NCI-H2196 (cell line): ENCODE data around the gene S100PBP.
"Not testable (repeated sequence)": the region's sequence is repeated elsewhere in the genome, so short reads cannot be mapped to it uniquely, and the experiment has no call there.

Source experiments
- DNase-seq: peaks from one replicate; lab custom pipeline; 2025; ENCODE audit not compliant: unreplicated experiment; lab: John Stamatoyannopoulos, UW

The S100PBP gene

GRCh38 chr1:32898958-32899357, 81.5 kb downstream of the S100PBP start:
- DNase-seq, result no peak

- DNase-seq, result no peak
Measured at GRCh38 chr1:32899586-32900296, 82.3 kb downstream of the S100PBP start.

DNA sequence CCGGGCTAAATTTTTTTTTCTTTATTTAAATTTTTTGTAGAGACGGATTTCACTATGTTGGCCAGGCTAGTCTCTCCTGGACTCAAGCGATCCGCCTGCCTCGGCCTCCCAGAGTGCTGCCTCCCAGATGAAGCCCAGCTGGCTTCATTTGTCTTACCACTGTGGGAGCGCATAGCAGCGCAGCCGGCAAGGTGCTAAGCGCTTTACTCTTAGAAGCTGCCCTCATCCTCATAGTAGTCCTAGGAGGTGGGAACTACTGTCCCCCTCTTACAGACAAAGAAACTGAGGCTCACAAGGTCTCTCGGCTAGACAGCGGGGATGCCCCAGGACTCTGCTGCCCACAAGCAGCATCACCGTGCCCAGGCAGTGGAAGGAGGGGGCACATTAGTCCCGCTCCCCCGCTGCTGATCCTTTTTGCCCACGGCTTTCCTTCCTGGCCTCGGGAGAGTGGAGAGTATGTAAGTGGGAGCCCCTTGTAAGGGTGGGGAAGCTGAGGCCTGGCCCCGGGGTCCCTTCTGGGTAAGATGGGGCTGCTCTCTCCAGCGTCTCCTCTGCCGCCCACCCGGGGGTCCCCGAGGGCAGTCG, 83.0 kb downstream of the S100PBP start:
- no peak for DNase-seq

DNA sequence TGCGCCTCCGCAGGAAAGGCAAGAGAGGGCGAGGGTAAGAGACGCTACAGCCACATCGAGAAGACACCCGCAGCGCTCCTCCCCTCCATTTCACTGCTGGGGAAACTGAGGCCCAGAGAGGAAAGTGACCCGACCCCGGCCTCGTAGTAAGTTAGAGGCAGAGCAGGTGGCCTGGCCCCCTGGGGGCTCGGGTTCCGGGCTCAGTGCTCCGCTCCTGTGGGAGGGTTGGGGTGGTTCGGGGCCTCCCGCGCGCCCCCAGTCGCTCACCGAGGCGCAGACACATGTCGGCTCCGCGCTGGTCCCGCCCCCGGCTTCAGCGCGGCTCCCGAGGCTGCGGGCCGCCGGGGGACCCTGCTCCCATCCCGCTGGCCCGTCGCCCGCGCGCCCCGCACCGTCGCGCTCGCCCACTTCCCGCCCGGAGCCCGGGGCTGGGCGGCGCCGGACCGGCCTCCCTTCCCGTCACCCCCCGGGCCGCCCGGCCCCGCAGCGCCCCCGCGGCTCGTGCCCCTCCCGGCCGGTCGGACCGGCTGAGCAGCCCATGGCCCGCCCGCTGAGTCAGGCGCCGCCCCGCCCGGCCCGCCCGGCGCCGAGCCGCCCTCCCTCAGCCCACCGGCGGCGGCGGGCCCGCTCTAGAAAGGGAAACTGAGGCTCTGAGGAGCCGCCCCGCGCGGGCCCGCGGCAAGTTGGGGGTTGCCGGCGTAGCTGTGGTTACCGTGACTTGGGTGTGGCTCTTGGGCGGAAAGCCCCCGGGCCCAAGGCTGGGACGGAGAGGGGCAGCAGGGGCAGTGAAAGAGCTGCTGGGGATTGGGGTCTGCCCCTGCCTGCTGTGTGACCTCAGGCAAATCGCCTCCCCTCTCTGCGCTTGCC, 83.7 kb downstream of the S100PBP start, which contains the start of gene TMEM54:
TSS of gene TMEM54 (minus strand) at position 434 of the 867 bp plus-strand sequence. CDS start at position 283, 151 bp downstream.
- peak; percentile 53 for DNase-seq

DNA sequence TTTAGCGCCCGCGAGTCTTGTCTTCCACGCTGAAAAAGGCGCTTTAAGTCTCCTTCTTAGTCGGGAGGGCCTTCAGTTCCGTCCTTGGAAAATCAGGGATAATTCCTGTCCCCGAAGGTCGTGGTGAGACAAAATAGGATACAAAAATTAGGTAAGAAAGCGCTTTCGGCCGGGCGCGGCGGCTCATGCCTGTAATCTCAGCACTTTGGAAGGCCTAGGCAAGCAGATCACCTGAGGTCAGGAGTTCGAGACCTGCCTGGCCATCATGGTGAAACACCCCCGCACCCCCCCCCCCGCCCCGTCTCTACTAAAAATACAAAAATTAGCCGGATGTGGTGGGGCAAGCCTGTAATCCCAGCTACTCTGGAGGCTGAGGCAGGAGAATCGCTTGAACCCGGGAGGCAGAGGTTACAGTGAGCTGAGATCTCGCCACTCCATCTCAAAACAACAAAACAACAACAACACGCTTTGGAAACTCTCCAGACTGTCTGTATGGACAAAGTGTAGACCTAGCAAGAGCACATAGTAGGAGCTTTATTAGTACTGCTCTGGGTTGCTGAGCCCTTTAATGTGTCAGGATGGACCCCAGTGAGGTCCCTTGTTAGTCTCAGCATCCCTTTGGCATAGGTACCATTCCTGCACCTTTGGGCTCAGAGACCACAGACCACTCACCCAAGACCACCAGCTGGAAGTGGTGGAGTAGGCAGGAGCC, 84.5 kb downstream of the S100PBP start:
- DNase-seq, result no peak

GRCh38 chr1:32902535-32902920, 85.1 kb downstream of the S100PBP start:
- DNase-seq, result no peak

DNA sequence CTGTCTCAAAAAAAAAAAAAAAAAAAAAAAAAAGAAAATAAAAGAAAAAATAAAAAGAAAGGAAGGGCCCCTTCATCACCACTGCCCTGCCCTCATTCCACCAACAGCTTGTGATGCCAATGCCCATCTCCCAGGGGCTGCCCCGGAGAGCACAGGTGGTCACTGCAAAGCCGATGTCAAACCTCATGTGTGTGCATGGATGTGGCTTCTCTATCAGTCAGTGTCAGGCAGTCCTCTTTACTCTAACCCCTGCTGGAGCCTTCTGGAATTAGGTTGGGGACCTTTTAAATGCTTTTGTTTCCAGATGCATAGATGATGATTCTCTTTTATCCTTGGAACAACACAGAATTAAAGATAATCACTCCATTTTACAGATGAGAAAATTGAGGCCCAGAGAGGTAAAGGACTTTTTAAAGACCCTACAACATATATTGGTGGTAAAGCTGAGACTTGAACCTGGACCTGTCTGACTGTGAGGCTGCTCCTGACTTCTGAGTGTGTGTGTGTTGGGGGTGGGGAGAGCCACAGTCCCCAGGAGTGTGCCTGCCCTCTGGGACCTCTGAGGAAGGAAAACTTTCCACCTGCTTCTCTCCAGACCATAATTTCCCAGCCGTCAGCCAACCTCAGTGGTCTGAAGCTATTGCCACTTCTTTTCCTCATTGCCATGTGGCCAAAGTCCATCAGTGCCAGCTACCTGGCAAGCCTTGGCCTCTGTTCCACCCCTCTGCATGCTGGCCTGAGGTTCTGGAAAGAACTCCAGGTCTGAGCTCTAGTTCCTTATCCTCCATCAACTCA, 86.7 kb downstream of the S100PBP start:
- DNase-seq, result no peak

DNA sequence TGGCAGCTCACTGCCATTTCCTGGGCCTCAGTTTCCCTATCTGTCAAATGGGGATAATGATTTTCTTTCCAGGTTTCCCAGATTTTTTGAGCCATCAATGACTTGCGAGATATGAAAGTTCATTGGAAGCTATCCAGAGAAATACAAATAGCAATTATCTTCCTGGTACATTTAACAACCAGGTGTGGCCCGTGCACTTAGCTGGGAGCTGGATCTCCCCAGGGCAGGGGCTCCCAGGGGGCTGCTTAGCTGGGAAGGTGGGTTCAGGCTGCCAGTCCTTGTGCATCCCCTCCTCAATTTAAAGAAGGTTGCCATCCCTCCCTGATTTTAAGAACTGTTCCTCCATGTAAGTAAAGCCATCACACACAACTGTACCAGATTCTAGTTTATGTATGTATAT, 87.3 kb downstream of the S100PBP start:
- no peak for DNase-seq

GRCh38 chr1:32905588-32905987, 88.1 kb downstream of the S100PBP start:
- DNase-seq, result not testable (repeated sequence)

DNA sequence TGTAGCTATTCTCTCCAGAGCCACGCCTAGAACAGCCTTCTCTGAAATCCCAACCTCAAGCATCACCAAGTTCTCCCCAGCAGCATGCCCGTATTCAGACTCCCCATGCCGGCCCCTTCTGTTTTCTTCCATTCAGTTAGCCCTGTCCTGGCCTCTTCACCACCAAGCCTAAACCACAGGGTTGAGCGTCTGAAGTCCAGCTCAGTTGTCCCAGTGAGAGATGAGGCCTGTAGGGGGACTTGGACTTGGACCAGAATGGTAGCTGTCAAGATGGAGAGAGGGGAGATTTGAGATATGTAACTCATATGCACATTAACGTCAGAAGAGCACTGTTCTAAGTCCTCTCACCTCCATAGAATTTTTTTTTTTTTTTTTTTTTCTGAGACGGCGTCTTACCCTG, 89.2 kb downstream of the S100PBP start:
- no peak for DNase-seq

DNA sequence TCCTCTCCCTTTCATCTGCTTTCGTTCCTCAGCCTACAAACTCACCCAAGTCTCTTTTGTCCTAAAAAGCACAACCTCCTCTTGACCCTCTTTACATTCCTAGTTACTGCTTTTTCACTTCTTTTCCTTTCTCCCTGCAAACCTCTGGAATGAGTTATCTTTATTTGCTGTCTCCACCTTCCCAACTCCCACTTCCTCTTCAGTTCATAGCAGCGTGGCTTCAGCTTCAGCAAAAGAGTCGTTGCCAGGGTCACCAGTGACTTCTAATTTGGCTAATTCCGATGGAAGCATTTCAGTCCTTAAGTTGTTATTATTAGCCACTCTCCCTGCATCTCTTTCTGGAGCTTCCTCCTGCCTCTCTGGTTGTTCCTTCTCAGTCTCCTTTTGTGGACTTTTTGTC, 90.0 kb downstream of the S100PBP start:
- peak; percentile 6 for DNase-seq
